ENCODE data around the gene ARL6. TPM values are rescaled to one million over a fixed set of nuclear protein-coding genes. Genes with fewer than 3 reads are reported as not detected.
"Not testable (repeated sequence)": the region's sequence is repeated elsewhere in the genome, so short reads cannot be mapped to it uniquely, and the experiment has no call there.

ARL6 gene
- total RNA-seq, 2 donors from 2014 or later = 1.9 to 5.5 TPM

GRCh38 chr3:97815149-97815917 lies 50.8 kb downstream of the ARL6 start:
- peak in 1 of 2 donors; percentile 33 for DNase-seq (ENCODE audit: low spot score in 2 of 2)
- ATAC-seq = peak; percentile 95 to 97
- Mint-ChIP-seq H3K36me3 (peaks cover 0 to 10% of the 10 kb centered on the region in 2 donors), H3K27ac (peak overlapping the region in 1 of 2 donors; percentile 65), H3K9me3 (no peaks in the 10 kb centered on the region)

DNA sequence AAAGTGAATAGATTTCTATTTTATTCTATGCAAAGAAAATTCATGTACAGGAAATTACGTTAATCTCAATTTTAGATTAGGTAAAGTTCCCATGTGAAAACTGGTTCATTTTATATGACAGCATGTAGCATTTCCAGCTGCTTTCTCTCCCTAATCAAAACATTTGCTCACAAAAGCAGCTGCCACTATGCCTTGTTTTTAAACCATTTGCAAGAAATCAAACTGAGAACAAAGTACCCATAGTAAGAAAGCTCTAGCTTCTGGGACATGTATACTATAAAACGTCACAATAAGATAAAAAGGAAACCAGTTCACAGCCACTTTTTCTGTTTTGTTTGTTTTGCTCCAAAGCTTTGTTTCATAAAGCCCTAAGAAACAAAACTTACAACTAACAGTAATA lies 52.3 kb downstream of the ARL6 start:
- no peak overlapping the region for H3K27ac Mint-ChIP-seq
- H3K9me3 Mint-ChIP-seq = no peaks in the 10 kb centered on the region
- ATAC-seq = no peak
- no peak for DNase-seq (ENCODE audit: low spot score in 2 of 2)
- peaks cover 0 to 11% of the 10 kb centered on the region in 2 donors for H3K36me3 Mint-ChIP-seq

- Mint-ChIP-seq H3K27ac (no peak overlapping the region), H3K9me3 (no peaks in the 10 kb centered on the region), H3K36me3 (peaks cover 7 to 19% of the 10 kb centered on the region in 2 donors)
- ATAC-seq (no peak), DNase-seq (ENCODE audit: low spot score in 2 of 2) (no peak)
These were observed 53.4 kb downstream of the ARL6 start for GRCh38 chr3:97817965-97818364.

GRCh38 chr3:97820780-97821179 lies 56.2 kb downstream of the ARL6 start:
- Mint-ChIP-seq H3K9me3 (no peaks in the 10 kb centered on the region), H3K36me3 (peaks cover 13 to 21% of the 10 kb centered on the region in 2 donors), H3K27ac (peak overlapping the region in 1 of 2 donors; percentile 28)
- DNase-seq (ENCODE audit: low spot score in 2 of 2) (no peak), ATAC-seq (no peak)

DNA sequence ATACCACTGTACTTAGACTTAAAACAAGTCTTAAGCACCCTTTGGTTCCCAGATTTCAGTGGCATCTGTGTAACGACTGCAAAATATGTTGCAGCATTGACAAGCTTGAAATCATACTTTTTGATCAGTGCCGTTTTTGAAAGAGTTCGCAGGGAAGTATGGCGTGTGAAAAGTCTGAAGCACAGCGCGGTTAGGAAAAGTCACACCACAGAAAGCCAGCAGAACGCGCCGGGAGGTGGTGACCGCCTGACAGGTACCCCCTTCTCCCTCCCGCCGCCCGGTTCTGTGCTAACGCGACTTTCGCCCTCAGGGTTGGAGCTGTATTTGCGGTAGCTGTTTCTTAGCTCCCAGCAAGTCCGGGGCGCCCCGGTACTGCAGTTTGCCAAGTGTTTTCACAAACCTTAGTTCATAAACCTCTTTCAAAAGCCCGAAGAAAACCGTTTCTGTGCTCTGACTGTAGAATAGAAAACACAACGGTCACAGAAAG lies 56.8 kb downstream of the ARL6 start:
- ATAC-seq (peak; percentile 53 to 59), DNase-seq (ENCODE audit: low spot score in 2 of 2) (peak in 1 of 2 donors; percentile 58)
- Mint-ChIP-seq H3K27ac (peak overlapping the region; percentile 28 to 31), H3K9me3 (no peaks in the 10 kb centered on the region), H3K36me3 (peaks cover 13 to 21% of the 10 kb centered on the region in 2 donors)

- Mint-ChIP-seq H3K36me3 (peaks cover 13 to 21% of the 10 kb centered on the region in 2 donors), H3K9me3 (no peaks in the 10 kb centered on the region), H3K27ac (peak within 1 kb of the TSS; percentile 75 to 83)
- ATAC-seq = peak; percentile 99 to 100
- DNase-seq (ENCODE audit: low spot score in 2 of 2) = peak; percentile 74 to 91
These were observed 57.3 kb downstream of the ARL6 start, which contains the start of gene CRYBG3 for GRCh38 chr3:97821774-97822358. Gene CRYBG3 (plus strand): TSS chr3:97822011. CDS start chr3:97822207, 196 bp downstream.

GRCh38 chr3:97822359-97822775 lies 57.8 kb downstream of the ARL6 start:
- Mint-ChIP-seq H3K27ac (peak overlapping the region; percentile 75 to 83), H3K9me3 (no peaks in the 10 kb centered on the region), H3K36me3 (peaks cover 13 to 21% of the 10 kb centered on the region in 2 donors)
- ATAC-seq = peak; percentile 6 to 10
- DNase-seq (ENCODE audit: low spot score in 2 of 2) = peak; percentile 11 to 54

DNA sequence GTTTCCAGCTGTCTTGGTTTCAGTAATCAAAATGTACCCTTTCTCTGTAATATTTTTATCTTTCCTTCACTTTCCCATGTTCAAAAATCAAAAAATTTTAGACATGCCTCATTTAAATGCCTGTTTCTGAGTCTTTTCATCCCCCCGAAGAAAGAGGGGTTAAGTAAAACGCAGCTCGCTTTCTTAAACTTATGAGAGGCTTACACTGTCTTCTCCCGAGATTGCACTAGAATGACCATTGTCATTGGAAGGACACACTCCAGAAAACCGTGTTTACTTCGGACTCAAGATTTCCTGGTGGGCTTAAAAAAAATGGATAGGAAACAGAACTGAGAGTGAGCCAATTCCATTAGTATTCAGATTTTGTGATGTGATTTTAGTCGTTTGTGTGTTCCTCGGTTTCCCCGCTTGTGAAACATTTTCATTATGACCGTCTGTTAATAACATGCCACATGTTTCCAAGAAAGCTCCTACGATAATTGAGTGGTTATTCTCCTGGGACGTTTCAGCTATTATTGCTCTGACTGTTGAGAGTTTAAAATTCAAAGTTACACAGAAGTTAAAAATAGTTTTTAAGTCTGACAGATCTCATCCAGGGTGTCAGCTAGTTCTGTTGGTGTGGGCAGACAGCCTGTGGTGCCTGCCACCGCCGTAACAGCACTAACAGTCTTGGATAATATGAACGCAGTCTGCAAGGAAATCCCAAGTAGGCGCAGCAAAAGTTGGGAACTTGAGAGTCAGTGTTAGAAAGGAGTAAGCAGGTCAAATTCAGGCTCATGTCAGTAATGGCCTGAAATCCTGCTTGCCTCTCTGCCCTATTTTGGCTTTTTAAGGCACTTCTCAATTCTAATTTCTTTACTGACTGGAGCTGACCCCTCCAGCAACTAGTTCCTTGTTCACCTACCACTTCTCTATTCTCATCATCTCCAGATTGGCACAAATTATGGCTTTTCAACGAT lies 58.8 kb downstream of the ARL6 start:
- Mint-ChIP-seq H3K9me3 (no peaks in the 10 kb centered on the region), H3K27ac (peak overlapping the region; percentile 69 to 75), H3K36me3 (peaks cover 13 to 21% of the 10 kb centered on the region in 2 donors)
- DNase-seq (ENCODE audit: low spot score in 2 of 2) (no peak), ATAC-seq (no peak)

DNA sequence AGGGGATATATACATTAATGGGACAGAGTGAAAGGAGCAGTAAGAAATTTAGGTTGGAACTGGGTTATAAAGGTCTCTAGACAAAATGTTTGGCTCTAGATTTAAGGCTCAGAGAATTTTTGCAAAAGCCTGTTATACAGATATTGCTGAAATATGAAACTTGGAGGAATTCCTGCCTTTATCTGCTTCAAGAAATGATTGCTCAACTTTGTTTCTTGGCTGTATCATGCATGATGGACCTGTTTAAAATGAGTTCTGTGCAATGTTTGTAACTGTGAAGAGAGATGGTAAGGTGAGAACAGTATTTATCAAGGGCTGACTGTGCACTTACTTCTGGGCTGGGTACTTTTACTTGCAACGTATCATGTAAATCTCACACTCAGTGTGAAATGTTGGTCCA lies 60.5 kb downstream of the ARL6 start:
- DNase-seq (ENCODE audit: low spot score in 2 of 2) = no peak
- H3K27ac Mint-ChIP-seq = no peak overlapping the region
- peaks cover 13 to 19% of the 10 kb centered on the region in 2 donors for H3K36me3 Mint-ChIP-seq
- no peak for ATAC-seq
- H3K9me3 Mint-ChIP-seq = no peaks in the 10 kb centered on the region

DNA sequence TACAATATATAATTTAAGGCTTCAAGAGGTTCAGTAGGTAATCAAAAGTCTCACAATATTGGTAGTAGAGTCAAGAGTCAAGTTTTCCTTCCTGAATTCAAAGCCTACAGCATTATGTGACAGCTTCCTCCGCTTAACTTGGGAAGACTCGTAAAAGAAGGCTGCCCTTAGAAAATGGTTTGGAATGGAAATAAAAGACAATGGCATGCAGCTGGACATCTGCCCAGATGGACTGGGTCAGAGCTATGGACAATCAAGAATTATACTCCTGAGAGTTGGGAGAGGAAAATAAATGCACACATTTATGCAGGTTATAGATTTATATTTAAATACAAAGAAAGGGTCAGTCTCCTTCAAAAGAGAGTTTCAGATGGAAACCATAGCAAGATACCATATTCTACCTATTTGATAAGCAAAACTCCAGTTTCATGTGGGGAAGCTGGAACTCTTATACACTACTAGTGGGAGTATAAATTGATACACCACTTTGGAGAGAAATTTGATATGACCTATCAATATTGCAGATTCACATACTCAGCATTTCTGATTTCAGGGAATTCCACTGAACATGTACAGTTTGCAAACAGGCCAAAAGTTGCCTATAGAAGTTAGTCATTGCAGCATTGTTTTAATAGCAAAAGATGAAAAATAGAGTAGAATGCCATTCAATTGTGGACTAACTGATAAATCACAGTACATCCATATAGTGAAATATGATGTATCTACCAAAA lies 63.3 kb downstream of the ARL6 start:
- Mint-ChIP-seq H3K9me3 (peaks cover 0 to 5% of the 10 kb centered on the region in 2 donors), H3K27ac (no peak overlapping the region), H3K36me3 (peaks cover 7 to 16% of the 10 kb centered on the region in 2 donors)
- DNase-seq (ENCODE audit: low spot score in 2 of 2) (no peak), ATAC-seq (no peak)

DNA sequence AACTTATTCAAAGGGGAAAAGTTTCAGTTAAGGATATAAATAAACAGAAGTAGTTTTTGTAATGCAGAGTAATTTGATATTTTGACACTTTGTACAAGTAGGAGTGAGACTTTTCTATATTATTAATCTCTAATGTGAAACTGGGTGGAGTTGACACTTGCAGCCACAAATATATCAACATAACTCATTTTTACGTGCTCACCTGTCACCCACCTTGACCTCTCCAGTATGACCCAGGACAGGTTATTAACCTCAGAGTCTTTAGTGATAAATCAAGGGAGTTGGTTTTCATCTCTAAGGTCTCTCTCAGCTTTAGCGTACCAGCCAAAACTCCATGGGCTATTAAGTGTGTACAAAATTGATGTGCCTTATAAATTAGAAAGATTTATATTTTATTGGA lies 64.6 kb downstream of the ARL6 start:
- Mint-ChIP-seq H3K27ac (no peak overlapping the region), H3K9me3 (peaks cover 0 to 5% of the 10 kb centered on the region in 2 donors), H3K36me3 (peaks cover 0 to 9% of the 10 kb centered on the region in 2 donors)
- ATAC-seq (no peak), DNase-seq (ENCODE audit: low spot score in 2 of 2) (no peak)

DNA sequence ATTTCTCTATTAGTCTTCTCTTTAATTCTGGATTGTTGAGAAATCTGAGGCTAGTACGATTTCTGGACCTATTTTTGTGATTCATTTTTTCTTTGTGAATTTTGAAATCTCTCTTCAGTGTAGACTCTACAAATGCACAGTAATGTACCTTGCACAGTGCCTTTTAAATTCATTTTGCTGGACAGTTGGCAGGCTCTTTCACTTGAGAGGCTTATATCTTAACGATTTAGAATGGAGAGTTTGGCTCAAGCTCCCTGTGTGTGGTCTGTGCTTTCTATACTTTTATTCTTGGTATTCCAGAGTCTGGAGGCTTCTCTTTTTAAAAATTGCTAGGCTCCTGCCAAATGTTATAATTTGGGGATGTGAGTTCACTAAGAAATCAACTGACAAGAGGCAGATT lies 66.1 kb downstream of the ARL6 start:
- DNase-seq (ENCODE audit: low spot score in 2 of 2) (no peak), ATAC-seq (no peak)
- Mint-ChIP-seq H3K36me3 (peaks cover 0 to 9% of the 10 kb centered on the region in 2 donors), H3K9me3 (peaks cover 0 to 5% of the 10 kb centered on the region in 2 donors), H3K27ac (no peak overlapping the region)

DNA sequence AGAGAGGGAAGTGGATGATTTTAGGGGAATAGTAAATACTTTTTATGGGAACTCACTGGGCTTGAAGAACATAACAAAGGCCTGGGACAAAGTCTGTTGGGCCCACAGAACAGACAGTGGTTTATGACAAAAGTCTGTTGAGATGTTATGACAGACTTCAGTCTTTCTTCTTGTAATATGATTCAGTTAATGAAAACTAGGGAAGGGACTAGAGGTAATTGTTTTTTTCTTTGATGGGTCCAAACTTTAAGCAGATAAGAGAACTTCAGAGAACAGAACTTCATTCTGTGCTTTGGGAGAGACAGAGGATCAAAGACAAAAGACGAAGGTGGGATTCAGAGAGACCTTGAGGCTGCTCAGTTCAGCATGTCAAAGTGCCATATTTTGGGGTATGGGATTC lies 66.6 kb downstream of the ARL6 start:
- ATAC-seq (no peak), DNase-seq (ENCODE audit: low spot score in 2 of 2) (no peak)
- Mint-ChIP-seq H3K9me3 (peaks cover 0 to 5% of the 10 kb centered on the region in 2 donors), H3K27ac (no peak overlapping the region), H3K36me3 (peaks cover 0 to 9% of the 10 kb centered on the region in 2 donors)

GRCh38 chr3:97833184-97833583 lies 68.6 kb downstream of the ARL6 start:
- H3K27ac Mint-ChIP-seq; ATAC-seq; H3K36me3 Mint-ChIP-seq; H3K9me3 Mint-ChIP-seq; DNase-seq (ENCODE audit: low spot score in 2 of 2): not testable (repeated sequence)

- Mint-ChIP-seq H3K36me3 (peaks cover 0 to 9% of the 10 kb centered on the region in 2 donors), H3K9me3 (peaks cover 0 to 5% of the 10 kb centered on the region in 2 donors), H3K27ac (no peak overlapping the region)
- ATAC-seq (peak in 1 of 2 donors; percentile 62), DNase-seq (ENCODE audit: low spot score in 2 of 2) (no peak)
These were observed 71.2 kb downstream of the ARL6 start for GRCh38 chr3:97835761-97836160.

DNA sequence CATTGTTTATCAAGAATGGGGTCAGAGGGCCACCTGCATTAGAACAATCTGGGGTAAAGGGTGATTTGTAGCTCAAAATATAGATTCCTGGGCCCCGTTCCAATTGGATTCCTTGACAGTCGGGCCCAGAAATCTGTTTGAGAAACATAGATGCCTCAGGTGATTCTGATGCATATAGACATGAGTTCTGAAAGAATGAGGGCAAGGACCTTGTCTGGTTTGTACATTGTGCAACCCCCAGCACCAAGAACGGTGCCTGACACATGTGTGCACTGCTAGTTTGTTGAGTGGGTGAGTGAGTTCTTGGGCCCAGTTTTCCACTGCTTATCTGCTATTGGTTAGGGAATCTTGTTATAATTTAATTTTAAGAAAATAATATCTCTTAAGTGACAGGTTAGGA lies 73.8 kb downstream of the ARL6 start:
- no peak overlapping the region for H3K27ac Mint-ChIP-seq
- ATAC-seq (no peak), DNase-seq (ENCODE audit: low spot score in 2 of 2) (no peak)
- no peaks in the 10 kb centered on the region for H3K9me3 Mint-ChIP-seq
- H3K36me3 Mint-ChIP-seq = no peaks in the 10 kb centered on the region

Measured in activated naive CD4-positive, alpha-beta T cell treated with anti-CD3 and anti-CD28 coated beads, Interleukin-2, amount 50 U/mL, for 72 hours (primary cell).